Stomach (tissue), 4 donors: Measurements from ENCODE around the gene CGRRF1.

Experiments
- CTCF ChIP-seq, 7 experiments: fragments of 450-650 bp in 4 of 7; fragments of 200-600 bp in 3 of 7; sonication (generic) in 3 of 7; IDR thresholded peaks; one replicate each; pipeline ENCODE4 v1.5.1; 2016 to 2019; ENCODE audit warnings: antibody characterized with exemption in 7 of 7, control low read depth in 2 of 7, mild to moderate bottlenecking in 1 of 7
- EP300 ChIP-seq: sonication (generic); formaldehyde crosslinking; IDR thresholded peaks from one replicate; pipeline ENCODE4 v1.6.1; 2017; ENCODE audit warnings: antibody characterized with exemption

GRCh38 chr14:54556535-54556934 lies 46.8 kb downstream of the CGRRF1 start:
- TF ChIP-seq CTCF (IDR thresholded peaks at IDR 0.05) = no peak
- no peak for TF ChIP-seq EP300
